GM12872 (cell line): ENCODE measurements around the gene ABCG1.

ENCODE experiments used
- CTCF ChIP-seq: IDR thresholded peaks from 3 replicates; pipeline ENCODE4 v1.5.1; 2011; ENCODE audit warnings: low read depth, mild to moderate bottlenecking, low read length, moderate library complexity; ENCODE audit not compliant: insufficient read depth

Gene ABCG1

DNA sequence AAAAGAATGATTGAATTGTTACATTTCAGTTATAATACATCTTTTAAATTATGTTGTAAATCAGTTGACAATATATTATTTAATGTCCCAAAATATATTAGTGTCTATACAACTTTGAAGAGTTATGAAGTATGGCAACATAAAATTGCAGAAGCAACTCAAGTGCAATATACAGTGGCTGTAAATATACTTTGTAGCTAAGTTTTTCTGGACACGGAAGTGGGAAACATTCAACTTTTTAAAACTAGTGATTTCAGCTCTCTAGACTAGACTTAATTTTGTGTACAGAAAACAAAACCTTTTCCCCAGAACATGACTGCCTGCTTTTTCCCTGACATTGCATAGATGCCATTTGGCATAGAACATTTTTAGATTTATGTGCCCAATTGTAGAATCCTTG lies 29.5 kb upstream of the ABCG1 start:
- TF ChIP-seq CTCF: no peak

DNA sequence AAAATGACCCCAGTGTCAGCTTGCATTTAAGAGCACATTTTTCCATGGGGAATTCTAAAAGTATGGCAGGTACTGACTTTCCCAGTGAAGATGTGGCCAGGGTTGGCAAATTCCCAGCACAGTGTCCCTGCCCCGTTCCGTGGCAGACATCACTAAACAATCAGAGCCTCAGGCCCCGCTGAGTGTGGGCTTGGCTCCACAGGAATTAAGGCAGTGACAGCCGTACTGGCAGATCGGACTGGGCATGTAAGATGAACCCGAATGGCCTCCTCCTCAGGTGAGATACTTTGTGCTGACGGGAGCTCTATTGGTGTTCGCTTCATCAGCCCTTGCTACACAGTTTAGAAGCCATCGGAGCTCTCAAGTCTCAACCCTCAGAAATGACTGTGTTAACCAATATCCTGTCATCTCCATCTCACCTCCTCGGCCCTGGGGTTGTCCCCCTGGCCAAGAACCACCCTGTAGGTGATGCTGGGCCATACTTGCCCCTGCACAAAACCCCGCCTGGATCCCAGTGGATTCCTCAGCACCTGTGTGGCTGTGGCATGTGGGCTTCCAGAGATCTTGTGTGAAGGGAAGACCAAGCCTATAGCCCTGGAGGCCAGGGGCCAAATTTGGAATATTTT lies 29.0 kb upstream of the ABCG1 start:
- TF ChIP-seq CTCF: no peak

DNA sequence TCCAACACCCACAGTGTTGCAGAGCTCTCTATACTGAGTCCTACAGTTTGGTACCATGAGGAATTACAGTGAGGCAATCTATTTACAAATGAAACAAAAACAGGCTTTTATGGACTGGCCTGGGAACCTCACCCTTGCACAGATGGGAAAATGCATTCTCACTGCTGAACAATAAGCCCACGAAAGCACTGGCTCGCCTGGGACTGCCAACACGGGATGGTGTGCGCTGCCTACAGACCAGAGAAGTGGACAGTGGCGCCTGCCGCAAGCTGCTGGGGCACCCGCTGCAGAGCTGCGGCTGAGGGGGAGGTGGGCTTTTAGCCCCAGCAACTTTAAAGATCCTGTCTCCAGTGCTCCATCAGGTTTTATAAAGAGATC lies 28.5 kb upstream of the ABCG1 start:
- no peak for TF ChIP-seq CTCF

GRCh38 chr21:42191064-42191463 lies 27.9 kb upstream of the ABCG1 start:
- no peak for TF ChIP-seq CTCF

DNA sequence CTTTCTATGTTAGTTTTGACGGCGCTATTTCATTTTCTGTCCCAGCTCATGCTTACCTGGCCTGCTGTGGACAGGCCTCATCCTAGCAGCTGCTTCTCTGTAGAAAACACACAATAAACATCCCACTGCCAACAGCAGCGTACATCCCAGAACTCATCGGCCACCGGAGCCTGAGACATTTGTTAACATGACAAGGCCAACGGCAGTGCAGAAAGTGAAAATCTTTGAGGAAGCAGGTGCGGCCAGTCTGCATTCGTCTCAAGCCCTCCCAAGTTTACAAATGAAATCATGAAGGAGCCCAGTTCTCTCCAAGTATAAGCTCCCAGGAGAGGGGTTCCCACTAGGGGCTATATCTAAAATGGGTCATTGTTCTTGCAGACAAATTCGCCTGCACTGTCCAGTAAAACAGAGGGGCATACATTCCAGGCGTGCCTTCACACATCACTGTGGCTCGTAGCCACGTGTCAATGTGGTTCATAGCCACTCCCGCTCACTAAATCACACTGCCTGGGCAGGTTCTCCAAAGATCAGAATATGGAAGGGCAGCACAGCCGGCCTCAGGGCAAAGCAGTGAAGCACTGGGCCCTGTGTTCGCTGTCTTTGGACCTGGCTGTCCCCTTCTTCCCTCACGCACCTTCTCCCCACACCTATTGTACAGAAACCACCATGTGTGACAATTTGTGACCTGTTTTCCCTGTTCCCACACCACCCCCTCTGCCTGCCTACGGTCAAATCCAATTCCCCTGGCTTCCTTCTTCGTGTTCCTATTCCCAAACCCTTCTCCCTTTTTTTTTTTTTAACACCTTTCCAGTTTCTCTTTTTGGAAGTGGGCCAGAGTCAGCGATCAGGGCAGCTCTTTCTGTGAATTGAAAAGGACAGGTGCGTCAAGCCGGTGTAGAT lies 27.0 kb upstream of the ABCG1 start:
- TF ChIP-seq CTCF: no peak

DNA sequence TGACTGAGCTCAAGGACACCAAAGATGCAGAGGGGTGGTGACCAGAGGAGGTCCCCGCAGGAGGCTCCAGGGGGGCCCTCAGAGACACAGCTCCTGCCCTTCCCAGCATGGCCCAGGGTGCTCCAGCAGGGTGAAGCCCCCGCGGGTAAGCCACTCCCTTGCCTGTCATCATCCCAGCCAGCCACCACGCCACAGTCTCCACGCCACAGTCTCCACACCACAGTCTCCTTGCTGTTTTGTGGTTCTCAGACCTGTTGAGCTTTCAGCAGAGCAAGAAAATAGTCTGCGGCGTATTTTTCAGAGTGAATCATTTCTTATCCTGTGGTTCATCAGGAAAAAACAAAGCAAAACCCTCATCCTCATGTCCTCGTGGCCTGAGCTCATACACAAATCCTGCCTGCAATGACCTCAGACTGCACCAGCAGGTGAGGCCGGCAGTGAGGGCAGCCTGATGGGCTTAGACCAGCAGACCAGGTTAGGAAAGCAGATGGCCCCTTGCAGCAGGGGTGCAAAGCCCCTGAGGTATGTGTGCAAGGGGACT lies 25.7 kb upstream of the ABCG1 start:
- no peak for TF ChIP-seq CTCF

DNA sequence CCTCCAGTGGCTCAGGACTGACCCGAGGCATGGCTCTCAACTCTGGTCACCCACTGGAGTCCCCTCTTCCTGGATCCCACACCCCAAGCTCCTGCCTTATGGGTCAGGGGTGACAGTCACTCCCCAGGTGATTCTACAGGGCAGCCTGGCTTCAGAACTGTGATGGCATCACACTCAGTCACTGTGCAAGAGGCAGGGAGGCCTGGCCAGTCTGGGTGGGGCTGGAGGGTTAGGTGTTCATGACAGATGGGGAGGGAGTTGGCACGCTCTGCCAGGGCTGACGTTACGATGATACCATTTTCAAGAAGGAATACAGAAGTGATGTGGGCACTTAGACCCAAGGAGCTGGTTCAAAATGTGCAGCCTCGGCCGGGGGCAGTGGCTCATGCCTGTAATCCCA lies 25.2 kb upstream of the ABCG1 start:
- TF ChIP-seq CTCF: no peak
